Activated CD4-positive, alpha-beta T cell treated with anti-CD3 and anti-CD28 coated beads, Interleukin-2, amount 50 U/mL, for 48 hours (primary cell): Measurements from ENCODE around the gene LZTS3.
"Not testable (repeated sequence)": the region's sequence is repeated elsewhere in the genome, so short reads cannot be mapped to it uniquely, and the experiment has no call there.

Experiments used
- DNase-seq, 2 experiments: peaks; one replicate each; pipeline ENCODE4 v3.0.0-alpha.2; 2020

LZTS3 gene

DNA sequence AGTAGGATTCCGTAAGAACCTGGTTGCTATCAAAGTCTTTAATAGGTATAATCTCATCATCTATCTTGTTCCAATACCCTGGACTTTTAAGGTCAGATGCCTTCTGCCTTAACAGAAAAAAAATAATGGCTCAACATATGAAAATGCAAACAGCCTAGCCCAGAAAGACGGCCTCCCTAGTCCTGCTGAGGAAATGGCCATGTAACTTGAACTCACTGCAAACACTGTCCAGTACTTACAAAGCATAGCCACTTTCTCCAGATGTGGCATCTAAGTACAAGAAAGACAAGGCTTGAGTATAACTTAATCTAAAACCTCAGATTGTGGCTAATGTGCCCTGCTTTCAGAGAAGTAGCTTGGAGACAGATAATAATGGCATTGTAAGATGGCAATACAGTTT lies 40.2 kb downstream of the LZTS3 start:
- DNase-seq, result no peak

DNA sequence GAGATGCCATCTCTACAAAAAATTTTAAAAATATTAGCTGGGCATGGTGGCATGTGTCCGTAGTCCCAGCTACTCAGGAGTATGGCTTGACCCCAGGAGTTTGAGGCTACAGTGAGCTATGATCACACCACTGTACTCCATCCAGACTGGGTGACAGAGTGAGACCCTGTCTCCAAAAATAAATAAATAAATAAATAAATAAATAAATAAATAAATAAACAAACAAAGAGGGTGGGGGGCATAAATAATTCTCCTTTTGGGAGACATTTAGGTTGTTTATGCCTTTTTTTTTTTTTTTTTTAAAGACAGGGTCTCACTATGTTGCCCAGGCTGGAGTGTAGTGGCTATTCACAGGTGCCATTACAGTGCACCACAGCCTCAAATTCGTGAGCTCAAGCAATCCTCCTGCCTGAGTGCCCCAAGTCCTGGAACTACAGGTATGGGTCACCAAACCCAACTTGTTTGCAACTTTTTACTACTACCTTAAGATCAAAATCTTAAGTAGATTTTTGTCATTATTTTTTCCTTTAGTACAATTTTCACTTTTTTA lies 43.2 kb downstream of the LZTS3 start:
- no peak for DNase-seq

DNA sequence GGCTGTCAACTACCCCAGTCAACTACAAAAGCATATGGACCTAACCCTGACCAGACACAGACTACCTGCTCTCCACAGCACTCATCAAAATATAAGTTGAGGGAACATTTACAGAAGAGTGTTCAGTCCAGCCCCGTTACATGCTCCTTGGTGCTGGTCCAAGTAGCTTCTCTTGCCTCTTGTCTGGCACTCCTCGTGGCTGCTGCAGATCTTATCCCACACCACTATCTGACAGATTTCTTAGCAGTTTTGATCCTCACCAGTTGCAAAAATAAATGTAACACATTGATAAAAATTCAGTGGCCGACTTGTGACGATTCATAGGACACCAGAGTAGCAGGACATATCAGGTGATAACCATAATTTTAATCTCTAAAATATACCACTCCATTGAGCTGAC lies 44.3 kb downstream of the LZTS3 start:
- DNase-seq, result no peak

DNA sequence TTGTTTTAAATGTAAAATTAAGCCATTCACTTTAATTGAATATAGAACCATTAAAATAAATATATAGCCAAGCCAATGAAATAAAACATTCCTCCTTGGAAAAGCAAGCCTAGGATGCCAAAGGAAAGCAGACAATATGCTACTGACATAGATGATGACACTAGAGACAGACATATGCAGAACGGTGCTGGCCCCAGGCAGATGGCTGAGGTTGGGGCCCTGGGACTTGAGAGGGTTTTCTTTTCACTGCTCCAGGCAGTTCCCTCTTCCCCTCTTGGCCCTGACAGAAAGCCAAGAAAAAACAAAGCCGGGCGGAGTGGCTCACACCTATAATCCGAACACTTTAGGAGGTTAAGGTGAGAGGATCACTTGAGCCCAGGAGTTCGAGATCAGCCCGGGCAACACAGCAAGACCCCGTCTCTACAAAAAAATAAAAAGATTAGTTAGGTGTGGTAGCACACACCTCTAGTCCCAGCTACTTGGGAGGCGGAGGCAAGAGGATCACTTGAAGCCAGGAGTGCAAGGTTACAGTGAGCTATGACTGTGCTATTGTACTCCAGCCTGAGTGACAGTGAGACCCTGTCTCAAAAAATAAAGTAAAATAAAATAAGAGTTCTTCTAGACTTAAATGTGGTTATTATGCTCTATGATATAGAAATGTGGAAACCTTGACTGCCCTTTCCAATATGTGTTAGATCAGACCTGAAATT lies 44.9 kb downstream of the LZTS3 start:
- no peak for DNase-seq

DNA sequence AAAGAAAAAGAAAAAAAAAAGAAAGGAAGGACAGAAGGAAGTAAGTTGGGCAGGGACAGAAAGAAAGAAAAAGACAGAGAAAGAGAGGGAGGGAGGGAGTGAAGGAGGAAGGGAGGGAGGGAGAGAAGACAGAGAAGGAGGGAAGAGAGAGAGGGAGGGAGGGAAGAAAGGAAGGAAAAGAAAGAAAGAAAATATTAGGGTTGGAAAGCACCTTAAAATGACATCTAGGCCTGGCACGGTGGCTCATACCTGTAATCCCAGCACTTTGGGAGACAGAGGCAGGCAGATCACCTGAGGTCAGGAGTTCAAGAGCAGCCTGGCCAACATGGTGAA lies 46.9 kb downstream of the LZTS3 start:
- DNase-seq, result no peak

DNA sequence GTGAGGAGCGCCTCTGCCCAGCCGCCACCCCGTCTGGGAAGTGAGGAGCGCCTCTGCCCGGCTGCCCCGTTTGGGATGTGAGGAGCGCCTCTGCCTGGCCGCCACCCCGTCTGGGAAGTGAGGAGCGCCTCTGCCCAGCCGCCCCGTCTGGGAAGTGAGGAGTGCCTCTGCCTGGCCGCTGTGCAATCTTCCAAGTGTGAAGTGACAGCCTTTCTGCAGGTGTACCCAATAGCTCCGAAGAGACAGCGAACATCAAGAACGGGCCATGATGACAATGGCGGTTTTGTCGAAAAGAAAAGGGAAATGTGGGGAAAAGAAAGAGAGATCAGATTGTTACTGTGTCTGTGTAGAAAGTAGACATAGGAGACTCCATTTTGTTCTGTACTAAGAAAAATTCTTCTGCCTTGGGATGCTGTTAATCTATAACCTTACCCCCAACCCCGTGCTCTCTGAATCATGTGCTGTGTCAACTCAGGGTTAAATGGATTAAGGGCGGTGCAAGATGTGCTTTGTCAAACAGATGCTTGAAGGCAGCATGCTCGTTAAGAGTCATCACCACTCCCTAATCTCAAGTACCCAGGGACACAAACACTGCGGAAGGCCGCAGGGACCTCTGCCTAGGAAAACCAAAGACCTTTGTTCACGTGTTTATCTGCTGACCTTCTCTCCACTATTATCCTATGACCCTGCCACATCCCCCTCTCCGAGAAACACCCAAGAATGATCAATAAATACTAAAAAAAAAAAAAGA lies 47.4 kb downstream of the LZTS3 start:
- not testable (repeated sequence) for DNase-seq

DNA sequence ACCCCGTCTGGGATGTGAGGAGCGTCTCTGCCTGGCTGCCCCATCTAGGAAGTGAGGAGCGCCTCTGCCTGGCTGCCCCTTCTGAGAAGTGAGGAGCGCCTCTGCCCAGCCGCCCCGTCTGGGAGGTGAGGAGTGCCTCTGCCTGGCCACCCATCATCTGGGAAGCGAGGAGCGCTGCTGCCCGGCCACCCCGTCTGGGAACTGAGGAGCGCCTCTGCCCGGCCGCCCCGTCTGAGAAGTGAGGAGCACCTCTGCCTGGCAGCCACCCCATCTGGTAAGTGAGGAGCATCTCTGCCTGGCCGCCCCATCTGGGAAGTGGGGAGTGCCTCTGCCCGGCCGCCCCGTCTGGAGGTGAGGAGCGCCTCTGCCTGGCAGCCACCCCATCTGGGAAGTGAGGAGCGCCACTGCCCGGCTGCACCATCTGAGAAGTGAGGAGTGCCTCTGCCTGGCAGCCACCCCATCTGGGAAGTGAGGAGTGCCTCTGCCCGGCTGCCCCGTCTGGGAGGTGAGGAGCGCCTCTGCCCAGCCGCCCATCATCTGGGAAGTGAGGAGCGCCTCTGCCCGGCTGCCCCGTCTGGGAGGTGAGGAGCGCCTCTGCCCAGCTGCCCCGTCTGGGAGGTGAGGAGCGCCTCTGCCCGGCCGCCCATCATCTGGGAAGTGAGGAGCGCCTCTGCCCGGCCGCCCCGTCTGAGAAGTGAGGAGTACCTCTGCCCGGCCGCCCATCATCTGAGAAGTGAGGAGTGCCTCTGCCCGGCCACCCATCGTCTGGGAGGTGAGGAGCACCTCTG lies 48.4 kb downstream of the LZTS3 start:
- DNase-seq, result not testable (repeated sequence)

DNA sequence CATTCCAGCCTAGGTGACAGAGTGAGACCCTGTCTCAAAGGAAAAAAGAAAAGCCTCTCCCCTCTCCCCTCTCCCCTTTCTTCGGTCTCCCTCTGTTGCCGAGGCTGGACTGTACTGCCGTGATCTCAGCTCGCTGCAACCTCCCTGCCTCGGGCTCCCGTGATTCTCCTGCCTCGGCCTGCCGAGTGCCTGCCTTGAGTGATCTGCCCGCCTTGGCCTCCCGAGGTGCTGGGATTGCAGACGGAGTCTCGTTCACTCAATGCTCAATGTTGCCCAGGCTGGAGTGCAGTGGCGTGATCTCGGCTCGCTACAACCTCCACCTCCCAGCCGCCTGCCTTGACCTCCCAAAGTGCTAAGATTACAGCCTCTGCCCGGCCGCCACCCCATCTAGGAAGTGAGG lies 49.2 kb downstream of the LZTS3 start:
- not testable (repeated sequence) for DNase-seq

DNA sequence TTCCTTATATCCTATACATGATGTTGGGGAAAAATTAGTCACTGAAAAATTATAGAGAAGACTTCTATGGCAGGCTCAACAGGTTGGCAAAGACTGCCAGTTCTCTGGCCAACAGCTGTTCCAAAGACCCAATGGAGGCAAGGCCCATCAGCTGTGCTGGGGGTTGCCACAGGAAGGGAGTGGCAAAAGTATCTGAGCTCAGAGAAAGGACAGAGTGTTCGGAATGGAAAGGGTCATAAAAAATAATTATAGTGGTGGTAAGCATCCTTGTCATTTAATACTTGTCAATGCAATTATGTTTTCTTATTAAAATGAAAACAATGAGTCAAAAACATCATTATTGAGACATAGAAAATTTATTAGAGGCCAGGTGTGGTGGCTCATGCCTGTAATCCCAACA lies 49.8 kb downstream of the LZTS3 start:
- DNase-seq, result no peak

DNA sequence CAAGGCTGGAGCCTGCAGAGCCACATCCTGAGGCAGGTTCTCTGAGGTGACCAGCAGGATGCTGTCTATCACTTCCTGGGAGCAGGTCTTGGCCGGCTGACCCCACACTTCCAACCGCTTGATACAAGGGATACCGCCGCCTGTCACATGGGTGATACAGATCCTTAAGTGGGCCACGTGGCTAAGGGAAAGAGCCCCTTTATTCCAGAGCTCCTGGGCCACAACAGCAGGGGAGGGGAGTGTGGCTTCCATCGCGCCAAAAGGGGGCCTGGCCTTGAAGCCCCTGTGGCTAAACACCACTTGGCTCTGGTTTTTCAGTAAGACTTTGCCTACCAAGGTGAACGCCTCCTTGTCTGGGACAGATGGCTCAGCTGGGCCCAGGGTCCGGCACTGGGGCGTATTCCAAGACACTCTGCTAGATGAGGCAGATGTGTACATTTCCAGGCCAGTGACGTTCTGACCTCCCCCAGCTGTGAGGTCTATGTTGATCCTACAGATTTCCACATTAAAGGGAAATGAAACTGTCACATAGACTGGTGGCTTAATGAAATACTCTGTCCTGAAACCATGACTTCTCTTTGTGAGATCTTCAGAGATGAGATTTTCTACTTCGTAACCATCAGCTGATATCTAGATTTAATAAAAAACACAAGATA lies 51.3 kb downstream of the LZTS3 start:
- DNase-seq, result no peak

DNA sequence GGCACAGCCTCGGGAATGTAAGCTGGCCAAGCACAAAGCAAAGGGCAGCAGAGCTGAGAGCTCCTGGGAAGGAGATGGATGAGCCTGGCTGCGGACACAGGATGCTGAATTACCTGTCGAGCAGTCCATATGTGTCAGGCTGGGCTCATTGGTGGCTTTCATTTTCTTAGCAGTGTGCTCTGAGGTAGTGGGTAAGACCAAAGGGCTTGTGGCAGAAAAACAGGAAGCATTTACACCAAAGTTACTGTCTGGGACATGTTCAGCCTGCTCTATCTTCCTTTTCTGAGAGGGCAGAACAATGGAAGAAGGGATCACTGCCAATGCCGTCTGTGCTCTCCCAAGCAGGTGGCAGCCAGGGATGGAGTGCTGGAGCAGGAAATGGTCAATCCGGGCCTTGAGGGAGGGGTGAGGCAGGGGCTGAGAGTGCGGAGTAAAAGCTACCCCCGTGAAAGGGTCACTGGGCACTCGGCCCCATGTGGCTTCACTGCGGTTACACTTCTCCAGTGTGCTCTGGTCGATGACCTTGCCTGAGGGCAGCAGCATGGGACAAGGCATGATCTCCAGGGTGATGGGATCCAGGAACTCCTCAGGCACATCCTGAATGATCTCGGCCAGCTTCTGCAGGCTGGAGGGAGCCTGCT lies 52.0 kb downstream of the LZTS3 start:
- no peak for DNase-seq

DNA sequence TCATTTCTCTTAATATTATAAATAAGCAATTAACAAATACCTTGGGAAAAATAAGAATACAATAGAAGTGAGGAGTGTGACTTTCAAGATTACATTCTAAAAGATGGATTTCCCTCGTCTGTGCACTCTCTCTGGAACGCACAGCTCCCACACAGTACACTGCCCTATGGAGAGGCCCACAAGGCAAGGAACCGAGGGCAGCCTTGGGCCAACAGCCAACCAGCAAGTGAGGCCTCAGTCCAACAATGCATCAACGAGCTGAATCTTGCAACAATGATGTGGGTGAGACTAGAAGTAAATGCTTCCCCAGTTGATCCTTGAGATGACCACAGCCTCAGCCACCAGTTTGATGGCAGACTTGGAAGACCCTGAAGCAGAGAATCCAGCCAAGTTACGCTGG lies 54.3 kb downstream of the LZTS3 start:
- no peak for DNase-seq

DNA sequence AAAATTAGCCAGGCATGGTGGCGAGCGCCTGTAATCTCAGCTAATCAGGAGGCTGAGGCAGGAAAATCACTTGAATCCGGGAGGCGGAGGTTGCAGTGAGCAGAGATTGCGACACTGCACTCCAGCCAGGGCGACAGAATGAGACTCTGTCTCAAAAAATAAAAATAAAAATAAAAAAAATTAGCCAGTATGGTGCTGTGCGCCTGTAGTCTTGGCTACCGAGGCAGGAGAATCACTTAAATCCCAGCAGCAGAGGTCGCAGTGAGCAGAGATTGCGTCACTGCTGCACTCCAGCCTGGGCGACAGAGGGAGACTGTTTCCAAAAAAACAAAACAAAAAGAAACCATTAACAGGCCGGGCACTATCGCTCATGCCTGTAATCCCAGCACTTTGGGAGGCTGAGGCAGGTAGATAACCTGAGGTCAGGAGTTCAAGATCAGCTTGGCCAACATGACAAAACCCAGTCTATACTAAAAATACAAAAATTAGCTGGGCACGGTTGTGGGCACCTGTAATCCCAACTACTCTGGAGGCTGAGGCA lies 55.4 kb downstream of the LZTS3 start:
- peak; percentile 36 to 51 for DNase-seq

DNA sequence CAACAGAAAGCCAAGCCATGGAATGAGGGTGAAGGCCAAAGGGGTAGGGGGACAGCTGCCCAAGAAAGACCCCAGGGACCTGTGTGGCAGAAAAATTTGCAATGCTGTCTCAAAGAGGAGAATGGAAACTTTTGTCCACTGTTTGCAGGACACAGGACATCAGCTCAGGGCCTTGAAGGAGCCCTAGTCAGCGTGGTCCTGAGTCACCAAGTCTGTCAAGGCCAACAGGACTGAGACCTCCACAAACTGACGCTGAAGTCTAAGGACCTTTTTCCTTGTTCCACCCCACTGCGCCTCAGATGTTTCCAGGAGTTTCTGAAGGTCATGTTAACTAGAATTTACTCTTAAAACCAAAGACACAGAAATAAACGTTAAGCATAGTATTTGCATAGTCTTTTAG lies 57.0 kb downstream of the LZTS3 start:
- no peak for DNase-seq

DNA sequence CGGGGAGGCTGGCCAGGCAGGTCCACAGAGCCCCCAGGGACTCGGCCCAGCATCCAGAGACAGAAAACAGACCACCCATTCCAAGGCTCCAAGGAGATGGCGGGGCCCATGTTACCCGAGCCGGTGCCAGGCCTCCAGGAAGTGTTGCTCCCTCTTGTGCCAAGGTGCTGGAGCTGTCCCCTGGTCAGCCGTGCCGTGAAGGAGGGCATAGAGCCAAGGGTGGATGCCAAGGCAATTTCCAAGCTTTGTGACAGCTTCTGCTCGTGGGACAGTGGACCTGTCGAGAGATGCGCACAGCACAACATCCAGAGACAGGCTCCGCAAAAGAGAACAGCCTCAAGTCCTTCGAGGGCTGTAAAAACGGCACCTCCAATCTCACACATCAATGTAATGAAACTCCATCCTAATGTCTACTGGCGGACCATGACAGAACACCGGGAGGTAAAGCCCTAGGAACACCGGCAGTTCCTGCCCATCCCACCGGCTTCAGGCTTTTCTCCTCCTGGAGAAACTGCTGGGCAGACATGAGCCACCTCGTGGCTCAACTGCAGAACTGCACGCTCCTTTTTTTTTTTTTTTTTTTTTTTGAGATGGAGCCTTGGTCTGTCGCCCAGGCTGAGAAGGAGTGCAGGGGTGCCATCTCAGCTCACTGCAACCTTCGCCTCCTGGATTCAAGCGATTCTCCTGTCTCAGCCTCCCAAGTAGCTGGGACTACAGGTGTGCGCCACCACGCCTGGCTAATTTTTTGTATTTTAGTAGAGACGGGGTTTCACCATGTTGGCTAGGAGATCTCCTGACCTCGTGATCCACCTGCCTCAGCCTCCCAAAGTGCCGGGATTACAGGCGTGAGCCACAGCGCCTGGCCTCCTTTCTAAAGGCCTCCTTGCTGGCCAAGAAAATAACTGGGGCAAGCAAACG lies 57.9 kb downstream of the LZTS3 start:
- peak; percentile 16 to 30 for DNase-seq
